ENCODE results near the gene CPVL.

DNA sequence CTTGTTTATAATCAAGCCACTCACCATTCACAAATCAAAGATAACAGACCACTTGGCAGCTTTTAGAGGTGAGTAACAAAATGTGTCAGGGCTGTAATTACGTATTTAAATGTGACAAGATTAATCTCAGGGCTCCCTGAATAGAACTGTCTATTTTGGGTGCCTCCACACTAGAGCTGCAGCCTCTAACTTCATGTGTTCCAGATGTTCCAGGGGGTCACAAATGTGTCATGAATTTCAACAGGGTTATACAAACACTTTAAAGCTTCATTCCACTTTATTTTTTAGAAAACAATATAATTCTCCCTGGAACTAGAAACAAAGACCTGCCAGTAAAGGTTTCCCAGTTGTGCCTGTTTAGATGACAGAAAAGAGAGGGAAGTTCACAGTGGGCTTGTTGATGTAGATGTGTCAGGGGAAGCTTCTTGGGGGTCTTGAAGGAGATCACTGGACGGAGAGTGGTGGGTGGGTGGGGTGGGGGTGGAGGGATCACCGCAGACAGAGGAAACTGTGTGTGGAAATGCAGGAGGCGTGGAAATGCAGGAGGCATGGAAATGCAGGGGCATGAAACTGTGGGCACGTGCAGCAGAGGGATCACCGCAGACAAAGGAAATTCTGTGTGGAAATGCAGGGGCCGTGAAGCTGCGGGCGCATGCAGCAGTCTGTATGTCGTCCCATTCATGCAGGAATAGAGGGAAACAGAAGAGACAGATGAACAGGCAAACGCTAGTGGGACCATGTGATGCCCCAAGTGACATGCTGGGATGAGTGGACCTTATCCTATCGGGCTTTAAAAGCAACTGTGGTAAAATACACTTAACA, 146.2 kb downstream of the CPVL start:
- no peak for TF ChIP-seq EZH2 (IDR thresholded peaks at IDR 0.05; ENCODE audit: borderline replicate concordance, low read length)
- TF ChIP-seq, protein P1, sequence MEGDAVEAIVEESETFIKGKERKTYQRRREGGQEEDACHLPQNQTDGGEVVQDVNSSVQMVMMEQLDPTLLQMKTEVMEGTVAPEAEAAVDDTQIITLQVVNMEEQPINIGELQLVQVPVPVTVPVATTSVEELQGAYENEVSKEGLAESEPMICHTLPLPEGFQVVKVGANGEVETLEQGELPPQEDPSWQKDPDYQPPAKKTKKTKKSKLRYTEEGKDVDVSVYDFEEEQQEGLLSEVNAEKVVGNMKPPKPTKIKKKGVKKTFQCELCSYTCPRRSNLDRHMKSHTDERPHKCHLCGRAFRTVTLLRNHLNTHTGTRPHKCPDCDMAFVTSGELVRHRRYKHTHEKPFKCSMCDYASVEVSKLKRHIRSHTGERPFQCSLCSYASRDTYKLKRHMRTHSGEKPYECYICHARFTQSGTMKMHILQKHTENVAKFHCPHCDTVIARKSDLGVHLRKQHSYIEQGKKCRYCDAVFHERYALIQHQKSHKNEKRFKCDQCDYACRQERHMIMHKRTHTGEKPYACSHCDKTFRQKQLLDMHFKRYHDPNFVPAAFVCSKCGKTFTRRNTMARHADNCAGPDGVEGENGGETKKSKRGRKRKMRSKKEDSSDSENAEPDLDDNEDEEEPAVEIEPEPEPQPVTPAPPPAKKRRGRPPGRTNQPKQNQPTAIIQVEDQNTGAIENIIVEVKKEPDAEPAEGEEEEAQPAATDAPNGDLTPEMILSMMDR (conservative IDR thresholded peaks at IDR 0.05 in 1 of 2, IDR thresholded peaks at IDR 0.05 in 1 of 2; ENCODE audit: extremely low read depth in 1 of 2, insufficient read depth in 1 of 2, low read depth in 1 of 2, low read length in 2 of 2), result no peak
